Stomach (tissue), 9 donors: ENCODE data around the gene MAGEF1. TPM values are rescaled to one million over a fixed set of nuclear protein-coding genes. Genes with fewer than 3 reads are reported as not detected.

Experiments
- DNase-seq, 2 donors: peaks; one replicate each; pipeline versions ENCODE4 v3.0.0 to v3.0.0-alpha.2; 2013 to 2019
- H3K27ac ChIP-seq, 5 donors: fragments of 200-600 bp in 4 of 5; sonication (generic) in 4 of 5; one replicate each; pipeline ENCODE4 v1.5.1; 2013 to 2019; ENCODE audit warnings: mild to moderate bottlenecking in 1 of 5, moderate library complexity in 1 of 5
- H3K27me3 ChIP-seq, 3 donors: fragments of 200-600 bp; sonication (generic); one replicate each; pipeline ENCODE4 v1.5.1; 2017 to 2019; ENCODE audit warnings: mixed run types in 1 of 3
- H3K36me3 ChIP-seq, 4 donors: fragments of 200-600 bp; sonication (generic); 1 replicate in 3 of 4; 2 replicates in 1 of 4; pipeline ENCODE4 v1.5.1; 2016 to 2019
- H3K4me1 ChIP-seq, 4 donors: fragments of 200-600 bp; sonication (generic); one replicate each; pipeline ENCODE4 v1.5.1; 2016 to 2019
- H3K4me3 ChIP-seq, 4 donors: fragments of 200-600 bp; sonication (generic) in 3 of 4; one replicate each; pipeline ENCODE4 v1.5.1; 2016 to 2019; ENCODE audit warnings: mild to moderate bottlenecking in 1 of 4
- H3K9me3 ChIP-seq, 4 donors: fragments of 200-600 bp; sonication (generic); one replicate each; pipeline ENCODE4 v1.5.1; 2016 to 2019
- CTCF ChIP-seq, 7 experiments: fragments of 450-650 bp in 4 of 7; fragments of 200-600 bp in 3 of 7; sonication (generic) in 3 of 7; IDR thresholded peaks; one replicate each; pipeline ENCODE4 v1.5.1; 2016 to 2019; ENCODE audit warnings: antibody characterized with exemption in 7 of 7, control low read depth in 2 of 7, mild to moderate bottlenecking in 1 of 7
- EP300 ChIP-seq: sonication (generic); formaldehyde crosslinking; IDR thresholded peaks from one replicate; pipeline ENCODE4 v1.6.1; 2017; ENCODE audit warnings: antibody characterized with exemption
- POLR2A ChIP-seq, 4 donors: fragments of 450-650 bp; IDR thresholded peaks; one replicate each; pipeline ENCODE4 v1.6.1; 2016; ENCODE audit warnings: antibody characterized with exemption in 4 of 4, control low read depth in 2 of 4, mild to moderate bottlenecking in 1 of 4, moderate library complexity in 1 of 4
- POLR2AphosphoS5 ChIP-seq, 3 donors: sonication (generic); formaldehyde crosslinking; IDR thresholded peaks; one replicate each; pipeline ENCODE4 v1.6.1; 2016; ENCODE audit warnings: antibody characterized with exemption in 3 of 3
- WGBS, 5 donors: extraction: QIAGEN DNeasy Blood & Tissue Kit in 3 of 5; methylation state at CpG; one replicate each; pipeline versions ENCODE4 v1.1.5 to v1.1.7; 2013 to 2018; 5-methylcytosine and 5-hydroxymethylcytosine counted together
- intact Hi-C: fragments of 100-400 bp; cut with DNase I; formaldehyde crosslinking; loops from one replicate; pipeline ENCODE4 v1.15.1; 2023; ENCODE audit warnings: low total_unique reads
- polyA plus RNA-seq, 3 donors: library from polyadenylated mRNA; stranded (reverse); fragments of 200-250 nt; gene quantifications; one replicate each; pipeline ENCODE4 v1.2.3, GENCODE V29; 2013
- total RNA-seq, 5 donors: library from RNA; depleted of rRNA; stranded (reverse); fragments of >200 nt; gene quantifications; one replicate each; pipeline versions ENCODE4 v1.1.0 to v1.2.3, GENCODE V29; 2014 to 2016
- donor health status: healthy with polysubstance abuse.
- donor health status: Bipolar disorder and iron deficiency.
- donor health status: healthy.

MAGEF1 gene
- total and polyA plus RNA-seq, 8 donors: 19.3 to 81.1 (median 35.1) TPM

- no peaks in the 10 kb centered on the region for H3K27me3 ChIP-seq
- no peaks in the 10 kb centered on the region for H3K36me3 ChIP-seq
- H3K9me3 ChIP-seq: no peaks in the 10 kb centered on the region
- WGBS, 5 donors: 83 to 86% (median 85%) methylated on average over 12 of the region's 12 CpGs
- no peak overlapping the region for H3K4me3 ChIP-seq
- peak in 1 of 2 donors; percentile 54 for DNase-seq
- intact Hi-C loops: no loop called here
- no peak for TF ChIP-seq POLR2A (IDR thresholded peaks at IDR 0.05)
- no peak for TF ChIP-seq CTCF (IDR thresholded peaks at IDR 0.05)
- TF ChIP-seq POLR2AphosphoS5 (IDR thresholded peaks at IDR 0.05): no peak
- peaks cover 0 to 14% (median 5%) of the 10 kb centered on the region in 4 donors for H3K4me1 ChIP-seq
- H3K27ac ChIP-seq: no peak overlapping the region
These were observed 48.1 kb downstream of the MAGEF1 start for GRCh38 chr3:184663756-184664155.

- Histone ChIP-seq H3K36me3 (no peaks in the 10 kb centered on the region), H3K4me1 (peaks cover 0 to 18% (median 6%) of the 10 kb centered on the region in 4 donors), H3K27me3 (no peaks in the 10 kb centered on the region), H3K4me3 (no peak overlapping the region), H3K27ac (no peak overlapping the region), H3K9me3 (no peaks in the 10 kb centered on the region)
- WGBS, 5 donors: 91 to 93% (median 91%) methylated on average over 6 of the region's 6 CpGs
- no peak for DNase-seq
- TF ChIP-seq POLR2AphosphoS5 (IDR thresholded peaks at IDR 0.05): no peak
- TF ChIP-seq EP300: no peak
- TF ChIP-seq CTCF (IDR thresholded peaks at IDR 0.05): no peak
- no peak for TF ChIP-seq POLR2A (IDR thresholded peaks at IDR 0.05)
- intact Hi-C loops: no loop called here
These were observed 48.5 kb downstream of the MAGEF1 start for GRCh38 chr3:184663356-184663755.

- Histone ChIP-seq H3K9me3 (no peaks in the 10 kb centered on the region), H3K27ac (no peak overlapping the region), H3K36me3 (no peaks in the 10 kb centered on the region), H3K4me3 (no peak overlapping the region), H3K4me1 (peaks cover 0 to 16% (median 6%) of the 10 kb centered on the region in 4 donors), H3K27me3 (no peaks in the 10 kb centered on the region)
- WGBS, 5 donors: 68 to 73% (median 69%) methylated on average over 4 to 5 of the region's 5 CpGs
- TF ChIP-seq CTCF (IDR thresholded peaks at IDR 0.05): no peak
- no peak for TF ChIP-seq POLR2A (IDR thresholded peaks at IDR 0.05)
- no peak for TF ChIP-seq POLR2AphosphoS5 (IDR thresholded peaks at IDR 0.05)
- TF ChIP-seq EP300: no peak
- intact Hi-C loops: no loop called here
- DNase-seq: no peak
These were observed 49.7 kb downstream of the MAGEF1 start for GRCh38 chr3:184662187-184662586.

GRCh38 chr3:184660931-184661330 is 50.9 kb downstream of the MAGEF1 start:
- WGBS, 5 donors: 77 to 88% (median 80%) methylated on average over 6 of the region's 6 CpGs
- intact Hi-C loops: no loop called here
- TF ChIP-seq CTCF (IDR thresholded peaks at IDR 0.05) (no peak), POLR2AphosphoS5 (IDR thresholded peaks at IDR 0.05) (no peak), EP300 (no peak), POLR2A (IDR thresholded peaks at IDR 0.05) (no peak)

More at GRCh38 chr3:184660931-184661330, 50.9 kb downstream of the MAGEF1 start:
- Histone ChIP-seq H3K36me3 (no peaks in the 10 kb centered on the region), H3K9me3 (no peaks in the 10 kb centered on the region), H3K27me3 (no peaks in the 10 kb centered on the region), H3K27ac (no peak overlapping the region), H3K4me1 (peaks cover 0 to 9% (median 4%) of the 10 kb centered on the region in 4 donors), H3K4me3 (no peak overlapping the region)
- no peak for DNase-seq

Other genes with a start within 250 kb of the MAGEF1 start
- 10 to 100 TPM; 20.4 to 33.3 (median 22.8) TPM for gene EPHB3, start 150.3 kb downstream of the MAGEF1 start, total RNA-seq
- 10 to 100 TPM in 1 of 3 donors, 1 to 10 TPM in 2; 2.9 to 25.1 (median 8.5) TPM for gene EPHB3, start 150.3 kb downstream of the MAGEF1 start, polyA plus RNA-seq
- gene VPS8, start 100.1 kb upstream of the MAGEF1 start, total RNA-seq: 100 to 1,000 TPM in 1 of 5 donors, 10 to 100 TPM in 4; 34.8 to 126 (median 48.1) TPM
- 10 to 100 TPM in 2 of 3 donors, 1 to 10 TPM in 1; 7.5 to 11.9 (median 10.1) TPM for gene VPS8, start 100.1 kb upstream of the MAGEF1 start, polyA plus RNA-seq